ENCODE data around the gene AZIN2.

The AZIN2 gene

GRCh38 chr1:33153650-33154049, 72.7 kb downstream of the AZIN2 start:
- no peak for DNase-seq (ENCODE audit: low read depth)

GRCh38 chr1:33155877-33156538, 75.1 kb downstream of the AZIN2 start:
- no peak for DNase-seq (ENCODE audit: low read depth)

- DNase-seq (ENCODE audit: low read depth): no peak
These were observed 76.2 kb downstream of the AZIN2 start for GRCh38 chr1:33157131-33157530.

GRCh38 chr1:33158366-33158765, 77.4 kb downstream of the AZIN2 start:
- DNase-seq (ENCODE audit: low read depth): no peak

GRCh38 chr1:33159577-33159976, 78.6 kb downstream of the AZIN2 start:
- no peak for DNase-seq (ENCODE audit: low read depth)

- no peak for DNase-seq (ENCODE audit: low read depth)
These were observed 80.2 kb downstream of the AZIN2 start for GRCh38 chr1:33161061-33161681.

GRCh38 chr1:33162141-33162540, 81.2 kb downstream of the AZIN2 start:
- no peak for DNase-seq (ENCODE audit: low read depth)

- DNase-seq (ENCODE audit: low read depth): no peak
These were observed 82.9 kb downstream of the AZIN2 start for GRCh38 chr1:33163621-33164519.

- no peak for DNase-seq (ENCODE audit: low read depth)
These were observed 84.3 kb downstream of the AZIN2 start for GRCh38 chr1:33165209-33165608.

GRCh38 chr1:33165809-33166208, 84.9 kb downstream of the AZIN2 start:
- no peak for DNase-seq (ENCODE audit: low read depth)

- DNase-seq (ENCODE audit: low read depth): no peak
These were observed 86.9 kb downstream of the AZIN2 start for GRCh38 chr1:33167650-33168447.

GRCh38 chr1:33168556-33169289, 87.8 kb downstream of the AZIN2 start:
- DNase-seq (ENCODE audit: low read depth): no peak

- DNase-seq (ENCODE audit: low read depth): no peak
These were observed 88.5 kb downstream of the AZIN2 start for GRCh38 chr1:33169290-33170055.

Data from stimulated activated CD8-positive, alpha-beta memory T cell treated with anti-CD3 and anti-CD28 coated beads, Interleukin-15, amount 100 ng/mL, for 24 hours (primary cell).